A204.1 (cell line): ENCODE results near the gene RNF217.
"Not testable (repeated sequence)": the region's sequence is repeated elsewhere in the genome, so short reads cannot be mapped to it uniquely, and the experiment has no call there.

Experiments
- FAIRE-seq: peaks from 2 replicates; lab custom pipeline; 2012; peaks lifted over from hg19 to GRCh38; lab: Jason Lieb, UNC

The RNF217 gene

DNA sequence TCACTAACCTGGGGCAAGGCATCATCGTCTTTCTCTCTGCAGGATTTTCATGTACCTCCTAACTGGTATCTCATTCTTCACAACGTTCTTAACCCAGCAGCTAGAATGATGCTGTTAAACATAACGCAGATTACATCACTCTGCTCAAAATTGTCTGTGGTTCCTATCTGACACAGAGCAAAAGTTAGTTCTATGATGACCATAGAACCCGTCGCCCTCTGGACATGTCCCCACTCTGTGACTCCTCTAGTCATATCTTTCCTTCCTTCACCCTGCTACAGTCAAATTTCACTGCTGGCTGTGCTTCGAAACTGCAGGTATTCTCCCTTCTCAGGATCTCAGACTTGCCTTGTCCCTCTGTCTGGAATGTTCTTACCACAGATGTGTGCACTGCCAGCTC lies 103.9 kb downstream of the RNF217 start:
- no peak for FAIRE-seq

DNA sequence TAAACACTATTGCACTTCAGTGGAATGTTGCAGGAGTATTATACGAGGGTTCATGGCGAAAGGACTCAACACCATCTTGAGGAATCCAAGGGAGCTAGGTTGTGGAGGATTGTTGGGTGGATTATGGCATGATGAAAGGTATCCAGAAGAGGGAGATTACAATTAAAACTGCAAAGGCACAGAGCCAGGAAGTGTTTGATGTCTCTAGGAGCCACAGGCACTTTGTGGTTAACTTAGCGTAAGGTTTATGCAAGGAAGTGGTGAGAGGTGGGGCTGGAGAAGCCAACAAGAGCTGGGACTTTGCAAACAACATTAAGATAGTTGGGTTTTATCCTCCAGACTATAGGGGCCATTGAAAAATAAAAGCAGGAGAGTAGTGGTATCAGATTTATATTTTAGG lies 104.7 kb downstream of the RNF217 start:
- FAIRE-seq = no peak

DNA sequence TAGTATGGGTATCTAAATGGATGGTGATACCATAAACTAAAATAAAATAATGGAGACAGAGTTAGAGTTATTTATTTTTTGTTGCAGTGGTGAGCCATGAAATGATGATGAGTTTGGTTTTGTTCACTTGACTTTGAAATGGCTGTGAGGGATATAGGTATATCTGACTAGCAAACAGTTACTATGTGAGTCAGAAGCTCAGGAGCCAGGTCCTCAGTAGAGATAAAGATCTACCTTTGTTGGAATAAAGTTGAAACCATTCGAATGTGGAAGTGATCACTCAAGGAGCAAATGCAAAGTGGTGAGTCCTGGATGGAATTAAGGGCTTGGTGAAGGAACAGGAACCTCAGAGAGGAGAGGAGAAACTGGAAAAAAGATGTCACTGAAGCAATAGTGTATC lies 105.3 kb downstream of the RNF217 start:
- FAIRE-seq = no peak

DNA sequence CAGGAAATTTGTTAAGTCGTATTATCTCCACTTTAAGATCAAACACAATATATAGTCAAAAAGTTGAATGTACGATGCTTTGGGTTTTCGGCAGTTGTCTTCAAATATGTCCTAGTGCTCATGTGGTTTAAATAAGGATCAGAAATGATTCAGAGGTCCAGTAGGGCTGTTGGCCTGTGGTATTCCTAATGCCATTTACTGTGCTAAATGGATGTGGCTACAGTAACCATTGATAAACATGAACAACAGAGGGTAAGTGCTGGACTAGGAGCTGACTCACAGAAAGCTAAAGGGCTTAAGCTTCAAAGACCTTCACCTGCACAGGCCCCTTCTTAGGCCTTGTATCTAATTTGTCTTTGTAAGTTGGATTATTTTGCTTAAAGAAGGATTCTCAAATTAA lies 110.8 kb downstream of the RNF217 start:
- FAIRE-seq = no peak

DNA sequence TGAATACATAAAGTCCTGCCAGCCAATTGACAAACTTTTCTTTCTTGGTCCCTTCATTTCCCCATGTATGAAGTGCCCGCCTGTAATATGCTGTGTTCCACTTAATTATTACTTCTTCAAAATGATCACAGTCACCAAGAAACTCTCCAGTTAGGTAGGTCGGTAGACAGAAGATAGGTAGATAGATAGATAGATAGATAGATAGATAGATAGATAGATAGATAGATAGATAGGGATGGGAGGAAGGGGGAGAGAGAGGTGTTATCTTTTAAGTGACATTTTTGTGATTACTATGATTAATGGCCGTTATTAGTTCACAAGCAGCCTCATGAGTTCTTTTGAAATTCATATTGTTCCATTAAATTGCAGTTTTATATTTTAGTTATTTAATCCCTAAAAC lies 111.9 kb downstream of the RNF217 start:
- FAIRE-seq = no peak

DNA sequence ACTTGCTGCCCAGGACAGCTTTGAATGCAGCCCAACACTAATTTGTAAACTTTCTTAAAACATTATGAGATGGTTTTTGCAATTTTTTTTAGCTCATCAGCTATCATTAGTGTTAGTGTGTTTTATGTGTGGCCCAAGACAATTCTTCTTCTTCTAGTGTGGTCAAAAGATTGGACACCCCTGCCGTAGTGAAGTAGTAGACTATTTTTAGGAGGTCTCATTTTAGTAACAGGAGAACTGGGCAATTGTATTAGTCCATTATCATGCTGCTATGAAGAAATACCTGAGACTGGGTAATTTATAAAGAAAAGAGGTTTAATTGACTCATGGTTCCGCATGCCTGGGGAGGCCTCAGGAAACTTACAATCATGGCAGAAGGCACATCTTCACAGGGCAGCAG lies 112.8 kb downstream of the RNF217 start:
- FAIRE-seq = not testable (repeated sequence)

DNA sequence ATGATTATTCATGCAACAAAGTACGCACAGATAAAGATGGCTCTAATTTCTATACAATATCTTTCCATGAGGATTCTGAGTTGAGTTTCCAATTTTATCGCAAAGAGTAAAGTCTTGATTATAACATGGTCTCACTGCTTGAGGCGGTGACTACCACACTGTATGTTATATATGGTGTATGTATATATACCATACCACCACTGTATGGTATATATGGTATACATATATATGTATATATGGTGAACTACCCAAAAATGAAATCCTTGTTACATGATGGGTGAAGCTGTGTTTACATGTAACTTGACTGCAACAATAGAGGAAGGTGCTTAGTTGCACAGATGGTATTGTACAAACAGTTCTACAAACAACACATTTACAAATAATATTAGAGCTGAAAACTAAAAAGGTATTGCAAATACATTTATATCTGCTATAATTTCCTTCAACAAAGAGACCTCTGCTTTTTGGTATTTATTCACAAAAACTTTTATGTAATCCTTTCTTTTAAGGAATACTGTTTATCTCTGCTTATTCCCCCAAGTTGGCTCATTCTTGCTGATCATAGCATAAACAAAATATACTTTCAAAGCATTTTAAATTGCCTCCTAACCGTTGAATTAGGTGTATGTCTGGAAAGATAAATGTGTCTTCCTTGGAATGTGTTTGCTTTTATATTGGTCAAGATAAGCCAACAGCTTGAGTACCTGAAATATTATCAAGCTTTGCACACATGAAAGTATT lies 113.7 kb downstream of the RNF217 start:
- no peak for FAIRE-seq

DNA sequence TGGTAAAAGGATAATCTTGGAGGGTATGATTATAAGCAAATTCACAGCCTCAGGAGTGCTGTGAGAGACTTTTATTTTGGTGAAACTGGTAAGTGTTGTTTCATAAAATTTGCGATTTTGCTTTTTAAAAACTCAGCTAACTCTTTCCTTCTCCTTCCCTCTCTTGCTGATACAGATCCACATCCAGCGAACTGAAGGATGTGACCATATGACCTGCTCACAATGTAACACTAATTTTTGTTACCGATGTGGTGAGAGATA lies 114.2 kb downstream of the RNF217 start:
- FAIRE-seq = no peak

DNA sequence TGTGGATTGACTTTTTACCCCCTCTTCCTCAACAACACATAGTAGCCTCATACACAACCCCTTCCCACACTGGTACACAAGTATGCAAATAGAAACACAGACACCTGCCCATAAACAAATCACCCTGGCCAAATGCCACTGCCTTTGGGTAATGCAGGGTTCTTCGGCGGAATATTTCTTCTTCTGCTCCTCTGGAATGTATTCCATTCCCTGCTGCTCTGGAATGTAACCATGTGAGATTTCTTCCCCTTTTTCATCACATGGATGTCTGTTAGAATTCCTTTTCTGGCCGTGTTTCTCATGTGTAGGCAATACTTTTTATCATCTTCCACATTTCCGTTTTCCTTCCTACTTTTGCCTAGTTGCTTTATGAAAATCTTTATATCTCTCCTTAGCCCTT lies 115.2 kb downstream of the RNF217 start:
- no peak for FAIRE-seq

DNA sequence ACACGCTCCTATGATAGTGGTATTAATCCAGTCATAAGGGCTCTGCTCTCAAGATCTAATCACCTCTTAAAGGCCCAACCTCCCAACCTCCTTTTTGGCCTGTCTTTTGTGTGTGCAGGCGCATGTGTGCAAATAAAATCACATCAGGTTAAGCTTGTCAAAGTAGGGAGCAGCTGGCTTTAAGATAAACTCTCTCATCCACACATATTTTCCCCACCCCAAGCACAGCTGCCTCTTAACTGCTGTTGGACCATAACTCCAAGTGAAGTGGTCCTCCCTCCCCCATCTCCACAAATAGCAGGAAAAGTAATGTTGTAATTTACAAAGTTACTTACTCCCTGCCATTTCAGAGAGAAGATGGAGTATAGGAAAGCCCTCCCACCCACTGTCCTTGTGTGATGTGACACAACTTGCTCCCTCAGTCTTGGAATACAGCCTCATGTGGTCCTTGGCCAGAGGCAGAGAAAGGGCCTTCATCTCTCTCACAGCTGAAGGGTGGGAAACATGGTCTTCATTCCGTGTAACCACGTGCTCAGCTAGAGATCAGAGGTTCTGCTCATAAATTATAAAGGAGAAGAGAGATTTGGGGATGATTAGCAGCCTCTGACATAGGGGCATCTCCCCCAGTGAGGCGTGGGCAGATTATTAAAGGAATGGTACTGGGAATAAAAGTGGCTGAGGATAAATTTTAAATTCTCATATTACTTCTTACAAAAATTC lies 116.5 kb downstream of the RNF217 start:
- FAIRE-seq = no peak

DNA sequence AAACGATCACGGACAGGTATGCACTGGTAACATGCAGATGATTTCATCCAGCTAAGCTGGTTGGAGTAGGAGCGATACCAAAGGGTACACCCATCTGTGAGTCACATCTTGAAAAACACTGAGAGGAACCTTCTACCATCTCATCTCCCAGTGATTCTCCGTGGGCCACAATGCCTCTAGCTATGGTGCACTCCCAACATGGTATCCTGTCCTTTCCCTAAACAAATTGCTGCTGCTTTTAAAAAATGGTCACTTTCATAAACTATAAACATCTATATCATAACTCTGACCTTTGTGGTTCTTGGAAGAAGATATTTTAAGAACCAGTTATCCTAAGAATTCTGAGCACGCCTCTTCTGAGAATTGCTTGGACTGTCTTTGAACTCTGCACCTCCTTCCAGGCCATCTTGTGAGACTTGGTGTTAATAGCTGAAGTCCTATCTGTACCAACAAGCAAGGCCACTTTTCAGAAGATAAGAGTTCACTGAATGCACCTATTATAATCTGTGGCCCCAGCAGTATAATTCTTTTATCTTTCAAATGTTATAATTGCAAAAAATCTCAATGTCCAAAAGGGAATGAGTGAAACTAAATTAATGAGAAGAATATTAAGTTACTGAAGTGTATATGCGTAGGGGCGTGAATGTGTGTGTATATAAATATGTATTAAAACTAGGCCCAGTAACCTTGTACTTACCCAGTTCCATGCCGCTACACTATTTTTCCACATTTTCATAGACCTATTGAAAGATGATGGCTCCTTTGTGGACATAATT lies 120.9 kb downstream of the RNF217 start:
- FAIRE-seq = no peak

DNA sequence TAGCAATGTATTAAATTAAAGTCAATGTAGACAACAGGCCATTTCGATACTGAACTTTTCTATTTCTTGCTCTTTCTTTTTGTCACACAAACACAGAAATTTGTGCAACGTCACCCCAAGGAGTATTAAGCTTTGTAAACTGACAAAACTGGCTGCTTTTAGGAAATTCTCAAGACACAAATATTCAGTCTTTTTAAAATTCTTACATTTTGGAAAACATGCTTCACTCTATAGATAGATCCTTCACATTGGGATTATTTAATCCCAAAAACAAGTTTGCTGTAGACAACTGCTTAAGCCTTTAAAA lies 121.4 kb downstream of the RNF217 start:
- FAIRE-seq = no peak

DNA sequence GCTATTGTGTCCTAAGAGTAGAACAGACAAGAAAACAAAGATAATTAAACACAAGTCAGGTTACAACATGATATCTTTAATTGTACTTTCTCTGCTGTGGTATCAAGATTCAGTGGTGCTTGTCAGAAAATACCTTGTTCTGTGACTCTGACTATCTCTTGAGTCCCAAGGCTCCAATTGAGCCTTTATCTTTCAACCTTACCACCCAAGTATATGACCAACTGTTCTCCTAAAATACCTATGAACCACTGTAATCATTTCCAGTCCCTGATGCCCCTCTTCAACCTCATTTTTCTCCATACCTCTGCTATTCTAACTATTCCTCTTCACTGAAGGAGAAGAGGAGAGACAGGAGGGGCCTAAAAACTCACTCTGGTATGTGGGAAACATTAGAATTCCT lies 124.5 kb downstream of the RNF217 start:
- no peak for FAIRE-seq

DNA sequence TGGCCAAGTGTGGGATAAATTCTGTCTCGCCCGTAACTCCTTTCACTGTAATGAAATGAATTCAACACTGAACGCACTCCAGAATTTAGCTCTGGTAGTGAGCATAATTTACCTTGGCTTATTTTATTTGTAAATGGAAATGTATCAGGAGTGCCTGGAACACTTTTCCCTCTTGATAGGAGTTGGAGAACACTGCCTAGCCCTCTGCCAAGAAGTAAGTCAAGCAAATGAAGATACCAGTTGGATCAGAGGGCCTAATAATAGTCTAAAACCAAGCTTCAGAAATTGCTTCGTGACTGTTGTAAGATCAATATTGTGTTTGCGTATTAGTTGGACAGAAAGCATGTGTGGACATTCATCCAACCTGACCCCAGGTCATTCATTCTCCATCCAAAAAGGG lies 126.7 kb downstream of the RNF217 start:
- FAIRE-seq = no peak

DNA sequence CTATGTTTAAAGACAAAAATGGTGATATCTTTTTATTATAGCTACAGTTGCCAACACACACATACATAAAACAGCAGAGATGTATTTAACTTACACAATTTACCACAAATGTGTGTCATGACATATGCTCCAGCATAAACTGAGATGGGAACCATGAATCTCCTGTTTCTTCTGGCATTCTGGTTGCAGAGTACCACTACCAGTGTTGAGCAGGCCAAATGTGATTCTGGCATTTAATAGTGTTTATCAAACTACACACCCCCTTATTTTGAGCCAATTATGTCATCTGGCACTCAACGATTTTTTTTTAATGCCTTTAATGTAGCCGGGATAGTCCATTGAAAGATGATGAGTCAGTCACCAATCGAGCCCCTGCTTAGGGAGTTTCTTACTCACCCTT lies 132.3 kb downstream of the RNF217 start:
- FAIRE-seq = no peak

DNA sequence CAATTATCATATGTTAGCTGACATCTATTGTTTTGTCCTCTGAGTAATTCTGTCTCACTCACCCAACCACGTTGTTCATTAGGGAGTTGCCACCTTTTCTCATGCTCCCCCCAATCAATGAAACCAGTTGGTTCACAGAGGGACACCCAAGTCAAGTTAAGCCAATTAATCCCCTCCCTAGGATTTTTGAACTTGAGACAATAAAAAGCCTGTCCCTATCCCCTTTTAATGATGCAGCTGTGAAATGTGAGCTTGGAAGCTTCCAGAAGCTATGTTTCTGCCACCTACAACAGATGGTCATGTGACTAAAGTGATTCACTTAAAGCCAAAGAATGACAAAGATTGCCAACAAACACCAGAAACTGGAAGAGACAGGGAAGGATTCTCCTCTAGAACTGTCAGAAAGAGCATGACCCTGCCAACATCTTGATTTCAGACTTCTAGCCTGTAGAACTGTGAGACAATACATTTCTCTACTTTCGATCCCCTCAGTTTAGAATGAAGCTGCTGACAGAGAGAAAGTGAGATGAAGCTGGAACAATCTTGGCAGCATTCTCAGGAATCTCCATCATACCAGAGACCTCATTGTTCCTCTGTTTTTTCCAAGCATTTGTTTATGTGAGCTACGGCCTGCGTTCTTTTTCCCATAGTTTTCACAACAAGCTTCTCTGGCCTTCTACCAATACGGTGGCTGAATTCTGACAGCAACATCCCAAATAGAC lies 133.5 kb downstream of the RNF217 start:
- no peak for FAIRE-seq

DNA sequence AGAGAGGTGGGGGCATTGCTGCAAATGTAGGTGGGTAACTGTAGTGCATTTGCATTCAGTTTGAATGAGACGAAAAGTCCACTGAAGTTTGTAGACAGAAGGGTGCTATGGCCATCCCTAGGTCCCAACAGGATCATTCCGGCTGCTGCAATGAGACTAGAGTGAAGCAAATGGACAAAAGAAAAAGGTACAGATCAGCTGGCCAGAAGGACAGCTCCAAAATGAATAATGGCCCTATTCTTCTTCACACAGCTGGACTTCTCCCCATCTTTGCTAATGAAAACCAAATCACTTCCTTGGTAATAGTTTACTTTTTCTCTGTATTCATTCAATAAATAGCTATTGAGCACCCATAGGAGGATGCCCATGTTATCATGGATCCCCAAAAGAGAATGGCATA lies 134.9 kb downstream of the RNF217 start:
- FAIRE-seq = no peak

DNA sequence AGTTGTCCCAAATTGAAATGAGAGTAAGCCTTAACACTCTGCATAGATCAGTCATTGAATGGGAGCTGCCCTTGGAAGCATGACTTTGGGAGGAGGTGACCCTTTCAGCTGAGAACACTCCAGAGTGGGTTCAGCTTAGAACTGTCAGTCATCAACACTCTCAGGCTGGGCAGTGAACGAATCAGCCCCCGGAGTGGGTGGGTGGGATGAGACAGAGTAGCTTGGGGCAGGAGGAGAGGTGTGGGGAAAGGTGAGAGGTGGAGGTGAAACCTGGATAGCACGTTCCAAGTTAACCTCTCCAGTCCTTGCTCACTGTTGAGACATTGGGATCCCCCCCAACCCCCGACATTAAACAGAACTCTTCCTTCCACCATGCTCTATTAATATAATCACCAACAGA lies 136.0 kb downstream of the RNF217 start:
- no peak for FAIRE-seq

DNA sequence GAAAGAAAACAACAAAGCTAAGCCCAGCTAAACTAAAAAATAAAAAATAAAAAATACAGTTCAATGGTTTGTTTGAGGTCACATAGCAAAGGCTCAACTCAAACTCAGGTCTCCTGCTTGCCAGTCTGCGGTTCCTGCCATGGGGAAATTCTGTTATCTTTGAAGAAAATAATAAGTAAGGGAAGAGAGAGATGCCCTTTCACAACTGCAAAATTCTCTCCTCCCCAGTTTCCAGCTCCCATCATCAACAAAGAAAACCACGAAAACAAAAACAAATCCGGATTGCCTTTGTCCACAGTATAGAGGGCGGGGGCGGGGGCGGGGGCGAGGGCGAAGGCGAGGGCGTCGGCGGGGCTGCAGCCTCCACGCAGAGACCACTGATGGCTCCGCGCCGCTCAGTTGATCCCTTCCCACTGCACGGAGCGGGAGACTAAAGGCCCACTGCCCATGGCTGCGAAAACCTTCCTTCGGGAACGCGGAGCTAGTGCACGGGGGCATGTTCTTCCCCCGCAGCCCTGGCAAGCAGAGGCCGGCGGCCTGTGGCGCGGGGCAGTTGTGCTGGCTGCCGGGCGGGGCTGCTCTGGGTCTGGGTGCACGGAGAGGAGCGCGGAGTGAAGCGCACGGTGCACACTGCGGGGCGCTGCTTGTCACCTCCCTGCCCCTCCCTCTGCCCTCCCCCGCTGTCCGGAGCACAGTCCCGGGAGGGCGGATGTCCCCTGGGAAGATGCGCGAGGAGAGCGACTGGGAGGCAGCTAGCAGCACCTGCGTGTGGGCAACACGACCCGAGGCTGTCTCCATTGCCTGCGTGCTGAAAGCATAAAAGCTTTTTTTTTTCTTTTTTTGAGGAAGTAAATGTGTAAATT lies 137.2 kb downstream of the RNF217 start:
- no peak for FAIRE-seq

DNA sequence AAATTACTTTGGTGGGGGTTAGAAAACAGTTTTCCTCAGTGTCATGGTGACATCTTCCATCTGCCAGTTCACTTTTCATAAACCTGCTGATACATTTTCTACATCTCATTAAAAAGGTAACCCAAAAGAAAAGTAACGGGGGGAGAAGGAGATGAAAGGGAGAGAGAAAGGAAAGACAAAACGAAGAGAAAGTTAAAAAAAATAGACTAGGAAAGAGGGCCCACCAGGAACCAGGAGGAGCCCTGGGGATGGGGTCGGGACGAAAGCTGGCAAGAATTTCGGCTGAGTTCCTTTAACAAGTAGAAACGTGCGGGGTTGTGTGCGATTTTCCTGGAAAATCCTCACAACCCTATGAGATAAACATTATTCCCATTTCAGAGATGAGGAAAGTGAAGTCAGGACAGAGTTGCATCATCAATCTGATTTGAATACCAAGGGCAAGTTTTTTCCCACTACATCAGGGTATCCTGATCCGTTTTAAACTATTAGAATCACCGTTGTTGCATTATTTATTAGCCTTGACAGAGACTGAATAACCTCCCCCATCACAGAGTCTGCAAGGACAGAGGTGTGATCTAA lies 137.9 kb downstream of the RNF217 start:
- no peak for FAIRE-seq

DNA sequence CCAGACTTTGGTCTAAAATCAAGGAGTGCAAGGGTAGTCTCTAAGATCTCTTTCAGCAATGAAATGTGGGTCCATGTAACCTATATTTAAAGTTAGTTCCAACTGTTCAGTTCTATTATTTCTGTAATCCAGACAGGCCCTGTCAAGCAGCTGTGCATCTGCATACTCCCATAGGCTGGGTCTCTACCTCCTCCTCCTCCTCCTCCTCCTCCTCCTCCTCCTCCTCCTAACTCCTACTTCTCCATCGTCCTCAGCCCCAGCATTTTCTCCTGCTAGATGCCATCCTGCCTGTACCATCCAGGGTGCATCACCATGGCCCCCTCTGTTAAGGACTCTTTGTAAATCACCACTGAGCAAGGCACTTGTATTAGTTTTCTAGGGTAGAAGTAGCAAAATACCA lies 138.9 kb downstream of the RNF217 start:
- no peak for FAIRE-seq

DNA sequence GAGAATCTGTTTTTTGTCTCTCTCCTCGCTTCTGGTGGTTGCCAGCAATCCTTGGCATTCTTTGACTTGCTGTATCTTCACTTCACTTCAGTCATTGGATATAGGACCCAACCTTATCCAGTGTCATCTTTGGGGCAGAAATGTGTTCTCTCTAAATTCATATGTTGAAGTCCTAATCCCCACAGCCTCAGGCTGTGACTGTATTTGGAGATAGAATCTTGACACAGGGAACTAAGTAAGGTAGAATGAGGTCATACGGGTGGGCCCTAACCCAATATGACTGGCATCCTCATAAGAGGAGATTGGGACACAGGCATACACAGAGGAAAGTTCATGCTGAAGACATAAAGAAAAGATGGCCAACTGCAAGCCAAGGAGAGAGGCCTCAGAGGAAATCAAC lies 139.4 kb downstream of the RNF217 start:
- FAIRE-seq = no peak
